GM12878 (cell line): Measurements from ENCODE around the gene ACACB. TPM values are rescaled to one million over a fixed set of nuclear protein-coding genes. Genes with fewer than 3 reads are reported as not detected.

Source experiments
- ATAC-seq: fragments of 200-7000 bp; cut with Tn5 transposase; 3 replicates; pipeline ENCODE4 v1.9.1; 2020; ENCODE audit warnings: mild to moderate bottlenecking, moderate library complexity
- BruUV-seq: library from RNA; stranded (reverse); fragments of 400-500 nt; replicated peaks from 2 replicates; lab custom pipeline; 2021; lab: Mats Ljungman, UMichigan
- CTCF ChIA-PET: fragments of 300-600 bp; sonication (Branson Sonifier 250); formaldehyde crosslinking; extraction: SDS; loops from one replicate; lab custom pipeline; 2021; ENCODE audit warnings: inconsistent platforms; lab: Yijun Ruan, JAX
- POLR2A ChIA-PET: fragments of 350-600 bp; formaldehyde crosslinking; extraction: SDS; loops from one replicate; lab custom pipeline; 2021; ENCODE audit warnings: inconsistent platforms; lab: Charles Lee
- RAD21 ChIA-PET: fragments of 300-600 bp; sonication (Branson Sonifier 250); formaldehyde crosslinking; loops from one replicate; lab custom pipeline; 2023; ENCODE audit warnings: antibody characterized with exemption; ENCODE audit not compliant: unreplicated experiment; lab: Charles Lee
- SMC1A ChIA-PET: fragments of 300-600 bp; sonication (Branson Sonifier 250); formaldehyde crosslinking; loops from one replicate; lab custom pipeline; 2023; ENCODE audit not compliant: unreplicated experiment, uncharacterized antibody; lab: Charles Lee
- DNase-seq: peaks from one replicate; pipeline ENCODE4 v3.0.0-alpha.2; 2011; ENCODE audit warnings: low read depth, low spot score
- FAIRE-seq: peaks from 3 replicates; lab custom pipeline; 2011; peaks lifted over from hg19 to GRCh38; lab: Jason Lieb, UNC
- H2AFZ ChIP-seq: 2 replicates; pipeline ENCODE4 v1.6.0; 2011; ENCODE audit warnings: low read depth, low read length, control low read depth; ENCODE audit not compliant: control insufficient read depth
- H3K27ac ChIP-seq: 2 replicates; pipeline ENCODE4 v1.5.1; 2011; ENCODE audit warnings: control low read depth; ENCODE audit not compliant: control insufficient read depth, insufficient read depth
- H3K27me3 ChIP-seq, 2 experiments: replicated peaks in 1 of 2; 2 replicates each; pipeline versions ENCODE4 v1.6.0 to v1.6.1; 2011; ENCODE audit warnings: low read length in 1 of 2; ENCODE audit not compliant: control insufficient read depth in 2 of 2, insufficient read depth in 2 of 2
- H3K36me3 ChIP-seq, 2 experiments: 2 replicates each; pipeline ENCODE4 v1.5.1; 2011; ENCODE audit warnings: low read length in 1 of 2; ENCODE audit not compliant: control insufficient read depth in 2 of 2, insufficient read depth in 2 of 2
- H3K4me1 ChIP-seq: 2 replicates; pipeline ENCODE4 v1.6.1; 2011; ENCODE audit warnings: mild to moderate bottlenecking, low read length, moderate library complexity, mixed read lengths; ENCODE audit not compliant: control insufficient read depth, insufficient read depth
- H3K4me2 ChIP-seq: 2 replicates; pipeline ENCODE4 v1.6.0; 2011; ENCODE audit warnings: control low read depth; ENCODE audit not compliant: control insufficient read depth, insufficient read depth
- H3K4me3 ChIP-seq: fragments of 200-600 bp; sonication (generic); 2 replicates; pipeline ENCODE4 v1.5.1; 2016
- H3K79me2 ChIP-seq: 2 replicates; pipeline ENCODE4 v1.6.0; 2011; ENCODE audit warnings: low read length; ENCODE audit not compliant: control insufficient read depth, insufficient read depth
- H3K9ac ChIP-seq: 2 replicates; pipeline ENCODE4 v1.8.0; 2011; ENCODE audit warnings: low read length, control low read depth, mixed read lengths; ENCODE audit not compliant: control insufficient read depth, insufficient read depth
- H3K9me3 ChIP-seq: replicated peaks from 3 replicates; pipeline ENCODE4 v1.5.1; 2011; ENCODE audit warnings: mild to moderate bottlenecking, low read length; ENCODE audit not compliant: control insufficient read depth, insufficient read depth
- H4K20me1 ChIP-seq: 2 replicates; pipeline ENCODE4 v1.6.0; 2011; ENCODE audit not compliant: control insufficient read depth, insufficient read depth
- ATF7 ChIP-seq: fragments of 450-650 bp; IDR thresholded peaks from 2 replicates; pipeline ENCODE4 v1.6.1; 2016; ENCODE audit warnings: low read depth, mild to moderate bottlenecking
- E4F1 ChIP-seq: fragments of 450-650 bp; IDR thresholded peaks from 2 replicates; pipeline ENCODE4 v1.6.1; 2018; ENCODE audit warnings: borderline replicate concordance, mild to moderate bottlenecking; ENCODE audit not compliant: partially characterized antibody
- ESRRA ChIP-seq: IDR thresholded peaks from 2 replicates; pipeline ENCODE4 v1.6.1; 2012; ENCODE audit warnings: mild to moderate bottlenecking, low read length, improper control_type of control experiment
- FOXK2 ChIP-seq: fragments of 450-650 bp; IDR thresholded peaks from 2 replicates; pipeline ENCODE4 v1.6.1; 2017; ENCODE audit warnings: mild to moderate bottlenecking, moderate library complexity
- HDGF ChIP-seq: fragments of 450-650 bp; IDR thresholded peaks from 2 replicates; pipeline ENCODE4 v1.6.1; 2016; ENCODE audit warnings: antibody characterized with exemption
- IRF5 ChIP-seq: fragments of 450-650 bp; IDR thresholded peaks from 2 replicates; pipeline ENCODE4 v1.6.1; 2017; ENCODE audit warnings: borderline replicate concordance
- MYC ChIP-seq: IDR thresholded peaks from 2 replicates; pipeline ENCODE4 v1.6.1; 2011; ENCODE audit warnings: mild to moderate bottlenecking, low read length, moderate library complexity, inconsistent platforms; ENCODE audit not compliant: insufficient read depth, insufficient replicate concordance, insufficient read length, severe bottlenecking
- NRF1 ChIP-seq: conservative IDR thresholded peaks from 2 replicates; pipeline ENCODE4 v1.6.1; 2011; ENCODE audit warnings: mild to moderate bottlenecking, low read depth, low read length, improper control_type of control experiment
- POU2F2 ChIP-seq: IDR thresholded peaks from 3 replicates; pipeline ENCODE4 v1.6.1; 2011; ENCODE audit warnings: low read depth, mild to moderate bottlenecking, low read length, borderline replicate concordance
- RAD21 ChIP-seq: IDR thresholded peaks from 2 replicates; pipeline ENCODE4 v1.6.1; 2011; ENCODE audit warnings: mild to moderate bottlenecking, low read depth, low read length, moderate library complexity; ENCODE audit not compliant: insufficient read depth
- RUNX3 ChIP-seq: IDR thresholded peaks from 2 replicates; pipeline ENCODE4 v1.6.1; 2012; ENCODE audit warnings: low read length, inconsistent platforms
- SUPT20H ChIP-seq: IDR thresholded peaks from 2 replicates; pipeline ENCODE4 v1.6.1; 2011; ENCODE audit warnings: low read depth, mild to moderate bottlenecking, low read length, moderate library complexity, borderline replicate concordance; ENCODE audit not compliant: control insufficient read depth
- YBX1 ChIP-seq: fragments of 450-650 bp; IDR thresholded peaks from 2 replicates; pipeline ENCODE4 v1.6.1; 2016; ENCODE audit warnings: antibody characterized with exemption
- ZBED1 ChIP-seq: IDR thresholded peaks from 2 replicates; pipeline ENCODE4 v1.6.1; 2016; ENCODE audit warnings: borderline replicate concordance
- WGBS: methylation state at CpG from one replicate; pipeline ENCODE4 v1.1.6; 2016; ENCODE audit warnings: low lambda C conversion rate; ENCODE audit not compliant: insufficient replicate concordance, insufficient coverage; ENCODE audit errors: missing lambda C conversion rate; 5-methylcytosine and 5-hydroxymethylcytosine counted together
- in situ Hi-C: fragments of 300-500 bp; cut with MboI; formaldehyde crosslinking; loops from 9 replicates; pipeline ENCODE4 v1.14.3; 2018; ENCODE audit warnings: mixed read lengths
- intact Hi-C: fragments of 100-400 bp; cut with micrococcal nuclease; formaldehyde crosslinking; loops from one replicate; pipeline ENCODE4 v1.14.2; 2022; ENCODE audit not compliant: unreplicated experiment
- polyA plus RNA-seq, 11 experiments: library from polyadenylated mRNA; depleted of rRNA in 4 of 11; unstranded in 6 of 11; stranded (reverse) in 5 of 11; fragments of >200 nt; fragmentation: Nextera tagmentation in 4 of 11; fragmentation: Illumina TruSeq in 1 of 11; extraction: Ambion mirVana in 4 of 11; extraction: Trizol in 1 of 11; gene quantifications; 1 replicate in 1 of 11; 2 replicates in 10 of 11; pipeline versions ENCODE4 v1.2.1 to v1.2.3, GENCODE V29; 2011 to 2016; ENCODE audit warnings: inconsistent platforms in 2 of 11, missing spikeins in 2 of 11, low read depth in 1 of 11
- total RNA-seq, 4 experiments: library from RNA; depleted of rRNA in 3 of 4; stranded (reverse); fragments of >200 nt in 3 of 4; fragmentation: Illumina TruSeq in 1 of 4; extraction: Trizol in 1 of 4; gene quantifications; 2 replicates each; pipeline versions ENCODE4 v1.2.1 to v1.2.3, GENCODE V29; 2013 to 2021

Gene ACACB
- total and polyA plus RNA-seq, 10 of the 15 experiments (the other 5 are each of a cell fraction or from before 2014, with no cell fraction given) = 0.05 to 1.9 (median 0.38) TPM; not detected in 2

DNA sequence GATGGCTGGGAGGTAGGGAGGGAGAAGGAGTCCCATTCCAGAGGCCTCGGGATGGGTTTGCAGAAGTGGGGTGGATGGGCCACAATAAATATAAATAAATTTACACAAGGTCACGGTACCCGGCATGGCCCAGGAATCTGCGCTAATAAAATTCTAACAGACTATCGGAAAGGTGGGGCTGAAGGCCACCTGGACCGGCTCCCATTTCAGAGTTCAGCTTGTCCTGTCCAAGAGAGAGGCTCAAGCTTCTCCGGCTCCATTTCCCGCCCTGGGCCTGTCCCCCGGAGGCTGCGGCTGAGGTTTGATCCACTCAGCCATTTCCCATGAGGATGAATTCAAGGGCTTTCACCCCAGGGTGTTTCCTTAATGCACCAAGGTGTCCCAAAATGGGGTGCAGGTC lies 162.5 kb downstream of the ACACB start:
- H2AFZ ChIP-seq = no peak overlapping the region
- H3K36me3 ChIP-seq = no peaks in the 10 kb centered on the region
- no peak overlapping the region for H3K4me3 ChIP-seq
- ChIA-PET RAD21 (no interaction called here), POLR2A (no interaction called here), CTCF (no interaction called here), SMC1A (interaction anchor here (0.8 kb wide), 1 partner anchor 13 kb away, joined by 3 read pairs; no protein-coding TSS in a partner anchor)
- ATAC-seq (no peak), DNase-seq (no peak), FAIRE-seq (no peak)
- TF ChIP-seq E4F1 (no peak), YBX1 (no peak), HDGF (no peak), FOXK2 (no peak), ZBED1 (no peak), ATF7 (no peak), POU2F2 (no peak), RAD21 (no peak), NRF1 (no peak), MYC (no peak), IRF5 (no peak), ESRRA (no peak), SUPT20H (no peak), RUNX3 (no peak)
- H4K20me1 ChIP-seq = no peaks in the 10 kb centered on the region
- H3K27me3 ChIP-seq = no peaks in the 10 kb centered on the region; a peak in 1 of 4 replicates
- in situ Hi-C loops (no loop called here), intact Hi-C loops (no loop called here)
- H3K4me1 ChIP-seq = no peaks in the 10 kb centered on the region
- H3K27ac ChIP-seq = no peak overlapping the region
- WGBS = 66% methylated on average over 10 of the region's 10 CpGs
- H3K79me2 ChIP-seq = no peaks in the 10 kb centered on the region
- no peak overlapping the region for H3K9ac ChIP-seq
- BruUV-seq = no TSS peak
- H3K4me2 ChIP-seq = no peak overlapping the region
- H3K9me3 ChIP-seq = no peaks in the 10 kb centered on the region
